Activated T-cell treated with anti-CD3 and anti-CD28 coated beads, Interleukin-2, amount 50 U/mL, for 4 hours (primary cell): ENCODE data around the gene CEP43. TPM values are rescaled to one million over a fixed set of nuclear protein-coding genes. Genes with fewer than 3 reads are reported as not detected.

Experiments
- ATAC-seq, 2 donors: fragments of 200-7000 bp; cut with Tn5 transposase; one replicate each; pipeline ENCODE4 v1.10.0; 2021
- DNase-seq: peaks from one replicate; pipeline ENCODE4 v3.0.0-alpha.2; 2020
- H3K27me3 Mint-ChIP-seq: one replicate; pipeline ENCODE4 v1.8.0; 2021; ENCODE audit warnings: low read depth, mixed read lengths
- H3K36me3 Mint-ChIP-seq: one replicate; pipeline ENCODE4 v1.8.0; 2022; ENCODE audit warnings: mixed read lengths; ENCODE audit not compliant: insufficient read depth
- H3K4me1 Mint-ChIP-seq: one replicate; pipeline ENCODE4 v1.8.0; 2021; ENCODE audit warnings: low read depth, mixed read lengths
- H3K4me3 Mint-ChIP-seq: one replicate; pipeline ENCODE4 v1.8.0; 2021; ENCODE audit warnings: mild to moderate bottlenecking, moderate library complexity, mixed read lengths
- H3K9me3 Mint-ChIP-seq: one replicate; pipeline ENCODE4 v1.8.0; 2021; ENCODE audit warnings: mixed read lengths
- total RNA-seq, 3 donors: library from RNA; stranded (reverse); gene quantifications; one replicate each; pipeline ENCODE4 v1.2.1, GENCODE V29; 2021

The CEP43 gene
- total RNA-seq, 3 donors from 2014 or later, result 19.5 to 20.2 (median 19.5) TPM

DNA sequence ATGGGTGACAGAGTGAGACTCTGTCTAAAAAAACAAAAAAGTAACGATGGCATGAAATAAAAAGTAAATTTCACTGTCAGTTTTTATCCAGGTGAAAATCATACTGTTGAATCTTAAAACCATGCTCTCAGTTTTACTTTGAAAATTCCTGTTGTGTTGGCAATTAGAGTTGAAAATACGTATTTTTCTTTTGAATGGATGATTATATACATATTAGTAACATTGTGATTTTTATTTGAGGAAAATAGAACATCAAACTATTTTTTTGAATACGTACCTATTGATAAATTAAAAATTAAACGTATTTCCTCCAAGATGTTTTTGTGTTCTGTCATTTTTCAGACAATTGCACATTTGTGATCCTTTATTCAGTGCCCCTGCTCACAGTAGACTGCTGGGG is 14.7 kb downstream of the CEP43 start:
- DNase-seq, result no peak
- no peaks in the 10 kb centered on the region for H3K27me3 Mint-ChIP-seq
- no peak for ATAC-seq
- no peaks in the 10 kb centered on the region for H3K9me3 Mint-ChIP-seq
- H3K4me1 Mint-ChIP-seq, result peaks cover 2% of the 10 kb centered on the region
- peaks cover 27% of the 10 kb centered on the region for H3K36me3 Mint-ChIP-seq
- no peak overlapping the region for H3K4me3 Mint-ChIP-seq

DNA sequence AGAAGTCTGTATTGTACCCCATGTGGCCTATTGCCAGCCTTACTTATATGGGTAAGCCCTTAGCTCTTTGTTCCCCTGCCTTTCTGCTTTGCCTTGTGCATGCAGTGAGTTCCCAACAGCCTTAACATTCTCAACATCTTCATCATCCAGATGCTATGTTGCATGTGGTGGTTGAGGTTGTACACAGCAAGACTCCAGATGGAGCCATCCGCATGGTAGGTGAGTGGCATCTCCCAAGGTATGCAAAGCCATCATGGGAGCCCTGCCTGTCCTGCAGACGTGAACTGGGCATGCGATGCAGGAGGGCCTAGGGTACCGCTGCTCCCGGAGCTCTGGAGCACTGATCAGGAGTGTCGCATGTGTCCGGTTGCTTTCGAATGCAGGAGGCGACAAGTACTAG is 16.1 kb downstream of the CEP43 start:
- H3K27me3 Mint-ChIP-seq, result no peaks in the 10 kb centered on the region
- H3K36me3 Mint-ChIP-seq, result peaks cover 23% of the 10 kb centered on the region
- ATAC-seq (no peak), DNase-seq (no peak)
- H3K4me1 Mint-ChIP-seq, result peaks cover 4% of the 10 kb centered on the region
- no peak overlapping the region for H3K4me3 Mint-ChIP-seq
- no peaks in the 10 kb centered on the region for H3K9me3 Mint-ChIP-seq

DNA sequence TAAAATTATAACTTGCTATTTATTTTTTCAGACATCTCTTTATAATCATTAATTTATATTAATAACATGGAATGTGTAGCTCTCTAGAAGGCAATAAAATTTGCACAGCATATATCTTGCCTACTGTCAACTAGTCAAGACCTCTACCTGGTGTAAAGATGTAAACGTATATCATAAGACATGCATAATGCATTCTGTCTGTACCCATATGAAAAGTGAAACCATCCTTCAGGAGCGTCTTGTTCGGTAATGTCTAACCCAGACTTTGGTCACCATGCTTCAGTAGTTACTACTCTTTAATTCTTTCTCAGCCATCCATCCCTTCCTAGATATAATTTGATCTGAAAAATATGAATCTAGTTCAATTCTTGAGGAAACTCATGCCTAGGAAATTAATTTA is 21.0 kb downstream of the CEP43 start:
- no peak for ATAC-seq
- H3K27me3 Mint-ChIP-seq, result no peaks in the 10 kb centered on the region
- H3K36me3 Mint-ChIP-seq, result peaks cover 9% of the 10 kb centered on the region
- DNase-seq, result no peak
- H3K9me3 Mint-ChIP-seq, result no peaks in the 10 kb centered on the region
- H3K4me1 Mint-ChIP-seq, result peaks cover 2% of the 10 kb centered on the region
- H3K4me3 Mint-ChIP-seq, result peak overlapping the region; percentile 42

DNA sequence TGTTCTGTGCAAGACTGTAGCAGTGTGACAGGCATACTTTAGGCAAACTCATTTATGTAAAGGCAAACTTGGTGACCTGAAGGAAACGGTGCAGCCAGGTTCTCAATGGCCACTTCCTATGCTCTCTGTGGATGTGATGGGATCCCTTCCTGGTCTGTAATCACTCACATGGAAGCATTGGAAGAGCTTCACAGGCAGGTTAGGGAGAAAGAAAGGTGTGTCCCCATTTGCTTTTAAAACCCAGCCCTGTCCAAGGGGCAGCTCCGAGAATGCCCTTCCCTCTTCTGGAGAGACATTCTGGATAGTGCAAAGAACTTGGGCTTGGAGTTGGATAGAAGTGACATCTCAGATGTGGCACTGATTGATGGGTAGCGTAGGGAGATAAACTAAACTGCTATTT is 28.1 kb downstream of the CEP43 start:
- Mint-ChIP-seq H3K4me3 (no peak overlapping the region), H3K4me1 (peaks cover 5% of the 10 kb centered on the region), H3K36me3 (peaks cover 48% of the 10 kb centered on the region), H3K27me3 (no peaks in the 10 kb centered on the region), H3K9me3 (no peaks in the 10 kb centered on the region)
- no peak for DNase-seq
- no peak for ATAC-seq

DNA sequence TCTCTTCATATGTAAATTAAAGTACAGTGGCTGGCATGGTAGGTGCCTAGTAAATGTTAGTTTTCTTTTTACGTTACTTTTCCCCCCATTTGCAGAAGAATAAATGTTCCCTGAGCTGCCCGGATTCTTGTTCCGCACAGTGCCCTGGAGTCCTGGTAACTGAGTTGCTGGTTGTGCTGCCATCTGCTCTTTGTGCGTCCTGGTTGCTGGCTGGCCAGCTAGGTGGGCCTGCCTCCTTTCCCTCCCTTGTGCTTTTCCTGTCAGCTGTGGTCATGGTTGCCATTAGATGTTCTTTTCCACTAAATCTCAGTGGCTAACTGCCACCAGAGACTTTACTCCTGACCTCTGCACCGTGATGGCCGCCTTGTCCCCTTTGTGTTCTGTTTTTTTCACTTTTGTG is 28.6 kb downstream of the CEP43 start:
- no peak overlapping the region for H3K4me3 Mint-ChIP-seq
- H3K9me3 Mint-ChIP-seq, result no peaks in the 10 kb centered on the region
- no peaks in the 10 kb centered on the region for H3K27me3 Mint-ChIP-seq
- ATAC-seq (no peak), DNase-seq (no peak)
- peaks cover 5% of the 10 kb centered on the region for H3K4me1 Mint-ChIP-seq
- H3K36me3 Mint-ChIP-seq, result peaks cover 47% of the 10 kb centered on the region

DNA sequence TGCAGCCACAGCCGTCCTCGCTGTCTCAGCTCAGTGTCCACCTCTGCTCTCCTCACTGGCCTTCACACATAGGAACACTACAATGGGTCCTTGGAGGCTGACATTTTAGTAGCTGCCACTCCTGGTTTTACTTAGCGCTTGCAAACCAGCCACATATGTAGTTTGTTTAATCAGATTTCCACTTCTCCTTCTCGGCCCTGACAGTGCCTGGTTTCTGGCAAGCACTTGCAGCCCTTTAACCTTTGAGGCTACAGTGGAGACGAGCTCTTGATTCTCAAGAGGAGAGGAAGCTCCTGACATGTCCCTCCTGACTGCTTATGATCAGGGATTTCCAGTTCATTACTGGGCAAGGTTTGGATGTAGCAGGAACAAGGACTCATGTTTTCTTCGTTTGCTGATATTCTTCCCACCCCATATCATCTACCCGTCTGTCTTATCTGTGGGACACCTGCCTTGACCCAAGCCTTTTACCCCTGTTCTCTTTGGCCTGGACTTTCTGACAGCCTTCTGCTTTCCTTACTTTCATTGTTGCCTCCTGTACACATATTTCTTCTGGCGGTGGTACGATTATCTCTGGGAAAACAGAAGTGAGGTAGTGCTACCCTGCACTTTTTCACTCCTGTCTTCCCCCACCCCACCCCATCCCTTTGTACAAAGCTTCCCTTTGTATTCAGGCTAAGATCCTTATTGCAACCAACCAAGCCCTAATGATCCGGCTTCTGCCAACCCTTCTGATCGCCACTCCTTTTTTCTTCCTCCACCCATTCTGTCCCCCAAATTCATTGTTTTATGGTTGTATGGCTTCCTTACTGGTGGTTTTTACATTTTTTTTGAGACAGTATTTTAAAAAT is 31.2 kb downstream of the CEP43 start:
- Mint-ChIP-seq H3K4me3 (no peak overlapping the region), H3K36me3 (peaks cover 61% of the 10 kb centered on the region), H3K4me1 (peaks cover 5% of the 10 kb centered on the region), H3K27me3 (no peaks in the 10 kb centered on the region), H3K9me3 (no peaks in the 10 kb centered on the region)
- DNase-seq, result no peak
- ATAC-seq, result no peak

DNA sequence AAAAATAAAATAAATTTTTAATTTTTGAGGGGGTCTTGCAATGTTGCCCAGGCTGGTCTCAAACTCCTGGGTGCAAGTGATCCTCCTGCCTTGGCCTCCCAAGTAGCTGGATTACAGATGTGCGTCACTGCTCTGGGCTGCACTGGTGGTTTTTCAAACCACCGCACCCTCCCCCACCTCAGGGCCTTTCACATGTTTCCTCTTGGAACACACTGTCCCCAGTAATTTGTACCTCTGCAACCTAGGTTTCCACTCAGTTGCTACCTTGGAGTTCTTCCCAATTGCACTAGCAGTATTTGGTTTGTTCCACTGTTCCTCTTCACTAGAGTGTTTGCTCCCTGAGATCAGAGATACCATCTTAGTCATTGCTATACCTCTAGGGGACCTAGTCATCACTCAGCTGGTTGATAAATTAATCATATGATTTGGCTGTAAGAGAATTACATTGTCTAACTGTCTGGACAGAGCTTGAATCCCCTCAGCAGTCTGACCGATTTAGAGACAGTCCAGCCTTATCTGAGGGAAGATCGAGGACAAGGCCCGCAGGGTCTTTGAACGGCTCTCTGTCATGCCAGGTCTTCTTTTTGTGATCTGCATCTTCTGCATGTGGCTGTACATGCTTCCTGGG is 32.0 kb downstream of the CEP43 start:
- DNase-seq (no peak), ATAC-seq (peak; percentile 70 to 78)
- Mint-ChIP-seq H3K27me3 (no peaks in the 10 kb centered on the region), H3K4me1 (peaks cover 5% of the 10 kb centered on the region), H3K36me3 (peaks cover 63% of the 10 kb centered on the region), H3K9me3 (no peaks in the 10 kb centered on the region), H3K4me3 (no peak overlapping the region)

DNA sequence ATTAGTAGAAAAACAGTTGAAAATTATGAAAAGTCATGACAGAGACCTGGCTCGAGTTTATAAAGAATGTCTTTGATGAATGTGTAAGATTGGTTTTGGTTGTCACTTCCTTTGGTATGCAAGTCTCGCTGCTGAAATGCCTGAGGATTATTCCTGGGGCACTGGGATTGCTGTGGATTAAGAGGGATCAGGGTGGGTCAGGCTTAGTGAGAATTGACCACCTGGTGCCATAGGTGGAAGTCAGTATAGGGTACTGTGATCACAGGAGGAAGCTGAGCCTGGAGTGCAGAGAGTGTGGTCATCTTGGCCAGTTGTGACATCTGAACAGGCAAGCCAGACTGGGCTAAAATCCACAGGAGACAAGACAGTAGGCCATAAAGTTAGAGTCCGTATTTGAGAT is 34.9 kb downstream of the CEP43 start:
- DNase-seq, result no peak
- no peak for ATAC-seq
- no peak overlapping the region for H3K4me3 Mint-ChIP-seq
- H3K36me3 Mint-ChIP-seq, result peaks cover 60% of the 10 kb centered on the region
- H3K9me3 Mint-ChIP-seq, result no peaks in the 10 kb centered on the region
- H3K27me3 Mint-ChIP-seq, result no peaks in the 10 kb centered on the region
- H3K4me1 Mint-ChIP-seq, result peaks cover 12% of the 10 kb centered on the region

DNA sequence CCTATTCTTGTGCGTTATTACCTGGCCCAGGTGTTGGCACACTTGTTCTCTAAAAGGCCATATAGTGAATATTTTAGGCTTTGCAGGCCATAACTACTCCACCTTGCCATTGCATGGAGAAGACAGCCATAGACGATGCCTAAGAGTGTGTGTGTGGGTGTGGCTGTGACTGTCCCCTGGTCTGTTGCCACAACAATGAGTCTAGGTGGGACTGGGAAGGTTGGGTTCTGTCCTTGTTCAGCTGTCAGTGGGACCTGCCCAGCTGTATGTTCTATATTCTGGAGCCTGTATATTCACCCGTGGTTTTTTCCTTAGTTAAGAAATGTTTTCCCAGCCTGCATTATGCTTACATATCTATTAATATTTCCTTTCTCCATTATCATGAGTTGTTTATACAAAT is 38.6 kb downstream of the CEP43 start:
- H3K9me3 Mint-ChIP-seq, result no peaks in the 10 kb centered on the region
- no peak for ATAC-seq
- H3K27me3 Mint-ChIP-seq, result no peaks in the 10 kb centered on the region
- no peak overlapping the region for H3K4me3 Mint-ChIP-seq
- H3K4me1 Mint-ChIP-seq, result peaks cover 23% of the 10 kb centered on the region
- no peak for DNase-seq
- peaks cover 47% of the 10 kb centered on the region for H3K36me3 Mint-ChIP-seq

DNA sequence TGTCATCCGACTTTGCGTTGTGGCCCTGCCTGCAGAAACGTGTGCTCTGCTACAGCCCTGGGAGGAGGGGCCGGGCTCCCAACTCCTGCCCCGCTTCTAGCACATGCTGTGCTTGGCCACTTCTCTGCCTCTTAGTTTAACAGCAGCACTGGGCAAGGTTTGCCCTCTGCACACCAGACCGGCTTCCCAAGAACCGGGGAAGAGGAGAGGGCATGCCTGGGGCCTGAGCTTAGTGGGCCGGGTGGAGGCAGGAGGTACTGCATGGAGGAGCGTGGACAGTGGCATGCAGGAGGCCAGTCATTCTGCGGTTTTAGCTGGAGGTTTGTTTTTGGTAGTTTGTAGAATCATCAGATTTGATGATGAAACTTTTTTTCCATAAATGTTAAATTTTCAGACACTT is 45.5 kb downstream of the CEP43 start:
- H3K27me3 Mint-ChIP-seq, result no peaks in the 10 kb centered on the region
- no peak overlapping the region for H3K4me3 Mint-ChIP-seq
- no peak for ATAC-seq
- peaks cover 5% of the 10 kb centered on the region for H3K36me3 Mint-ChIP-seq
- no peak for DNase-seq
- H3K9me3 Mint-ChIP-seq, result no peaks in the 10 kb centered on the region
- H3K4me1 Mint-ChIP-seq, result peaks cover 49% of the 10 kb centered on the region

DNA sequence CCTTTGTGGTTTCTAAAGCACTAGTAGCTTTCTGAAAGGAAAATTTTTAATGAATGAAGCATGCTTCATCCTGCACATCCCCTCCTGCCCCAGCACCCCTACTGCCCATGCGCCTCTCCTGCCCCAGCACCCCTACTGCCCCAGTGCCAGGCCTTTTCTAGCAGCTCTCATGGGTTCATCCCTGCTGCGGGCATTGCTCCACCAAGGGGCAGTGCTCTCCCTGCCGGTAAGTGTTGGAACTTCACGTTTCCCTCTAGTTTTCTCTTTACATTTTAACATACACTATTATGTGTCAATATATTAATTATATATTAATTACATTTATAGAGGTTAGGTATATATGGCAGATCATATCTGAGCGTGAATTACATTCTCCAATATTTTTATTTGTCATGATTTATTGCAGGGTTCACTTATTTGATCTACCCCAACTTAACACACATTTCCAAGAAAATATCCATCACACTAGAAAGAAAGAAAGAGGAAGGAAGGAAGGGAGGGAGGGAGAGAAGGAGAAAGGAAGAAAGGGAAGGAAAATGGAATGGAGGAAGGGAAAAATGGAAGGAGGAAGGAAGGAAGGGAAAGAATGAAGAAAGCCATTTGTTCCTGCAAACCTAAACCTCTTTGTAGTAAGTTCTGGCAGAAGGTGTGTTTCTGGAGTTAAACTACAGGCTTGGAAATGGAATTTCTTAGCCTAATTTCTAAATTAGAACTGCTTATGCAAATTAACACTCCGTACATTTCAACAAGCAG is 46.8 kb downstream of the CEP43 start:
- DNase-seq, result no peak
- Mint-ChIP-seq H3K4me1 (peaks cover 49% of the 10 kb centered on the region), H3K27me3 (no peaks in the 10 kb centered on the region), H3K4me3 (no peak overlapping the region), H3K9me3 (no peaks in the 10 kb centered on the region), H3K36me3 (no peaks in the 10 kb centered on the region)
- no peak for ATAC-seq

DNA sequence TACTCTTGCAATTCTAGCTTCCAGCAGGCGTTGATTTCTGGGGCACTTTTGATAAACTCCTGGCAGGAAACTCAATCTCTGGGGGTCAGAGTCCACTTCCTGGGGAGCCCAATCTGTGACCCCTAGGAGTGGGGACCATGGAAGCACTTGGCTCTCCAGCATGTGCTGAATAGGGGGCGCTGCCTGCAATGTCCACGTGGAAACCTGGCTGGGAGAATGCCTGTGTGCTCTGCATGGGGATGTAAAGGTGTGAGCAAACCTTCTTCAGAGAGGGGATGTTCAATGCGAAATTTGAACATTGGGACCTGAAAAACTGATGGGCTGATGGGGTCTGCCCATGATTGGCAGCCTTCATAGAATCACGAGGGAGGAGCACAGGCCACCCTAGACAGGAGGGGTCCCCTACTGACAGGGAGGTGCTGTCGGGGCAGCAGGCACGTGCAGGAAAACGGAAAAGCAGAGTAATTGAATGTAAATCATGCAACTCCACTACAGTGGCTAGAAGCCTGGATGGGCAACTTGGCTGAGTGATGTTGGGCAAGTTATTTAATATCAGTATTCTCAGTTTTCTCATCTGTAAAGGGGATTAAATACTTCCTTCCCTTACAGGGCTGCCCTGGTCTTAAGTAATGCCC is 47.8 kb downstream of the CEP43 start:
- Mint-ChIP-seq H3K4me3 (peak overlapping the region; percentile 9), H3K27me3 (no peaks in the 10 kb centered on the region), H3K9me3 (no peaks in the 10 kb centered on the region), H3K36me3 (no peaks in the 10 kb centered on the region), H3K4me1 (peaks cover 39% of the 10 kb centered on the region)
- no peak for DNase-seq
- ATAC-seq, result no peak

DNA sequence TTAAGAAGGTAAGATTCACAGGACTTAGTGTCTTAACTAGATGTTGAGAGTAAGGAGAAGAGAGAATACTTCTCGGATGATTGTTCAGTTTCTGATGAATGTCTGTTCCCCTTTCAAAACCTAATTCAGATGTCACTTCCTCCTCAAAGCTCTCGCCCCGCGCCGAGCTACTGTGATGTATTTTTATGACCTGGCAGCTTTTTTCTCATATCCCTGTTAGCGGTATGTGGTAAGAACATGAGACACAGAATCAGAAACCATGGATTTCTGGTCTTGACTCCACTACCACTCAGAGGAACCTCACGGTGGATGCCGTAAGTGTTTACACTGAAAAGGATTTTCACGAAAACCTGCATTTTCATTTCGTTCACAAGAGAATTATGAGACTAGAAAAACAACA is 48.4 kb downstream of the CEP43 start:
- H3K36me3 Mint-ChIP-seq, result no peaks in the 10 kb centered on the region
- H3K4me3 Mint-ChIP-seq, result peak overlapping the region; percentile 69
- DNase-seq, result peak; percentile 27
- H3K4me1 Mint-ChIP-seq, result peaks cover 35% of the 10 kb centered on the region
- H3K27me3 Mint-ChIP-seq, result no peaks in the 10 kb centered on the region
- no peaks in the 10 kb centered on the region for H3K9me3 Mint-ChIP-seq
- ATAC-seq, result peak; percentile 88 to 93
